ENCODE data around the gene AOC1. TPM values are rescaled to one million over a fixed set of nuclear protein-coding genes. Genes with fewer than 3 reads are reported as not detected.

The AOC1 gene
- total and polyA plus RNA-seq, 2 of the 4 experiments (the other 2 are of a cell fraction): not detected

GRCh38 chr7:150877536-150877935 is 25.2 kb downstream of the AOC1 start:
- in situ Hi-C loops (cut with MboI; ENCODE audit: low sequenced_read_pairs) (no loop called here), dilution Hi-C loops (cut with HindIII; ENCODE audit: low sequenced_read_pairs, unreplicated experiment) (no loop called here), intact Hi-C loops (cut with micrococcal nuclease) (loop anchor here (1.0 kb wide), 2 partner anchors 99 to 429 kb away; no protein-coding TSS in a partner anchor)
- H3K79me1 ChIP-seq (ENCODE audit: low read depth in 1 of 2, low read length in 2 of 2): no peaks in the 10 kb centered on the region
- TF ChIP-seq MAFK (IDR thresholded peaks at IDR 0.05; ENCODE audit: low read depth, low read length) (no peak), MXI1 (IDR thresholded peaks at IDR 0.05; ENCODE audit: borderline replicate concordance, low read depth, low read length) (no peak), CEBPB (IDR thresholded peaks at IDR 0.05; ENCODE audit: low read depth, low read length) (no peak), RCOR1 (IDR thresholded peaks at IDR 0.05; ENCODE audit: insufficient replicate concordance, low read length) (no peak), BHLHE40 (IDR thresholded peaks at IDR 0.05; ENCODE audit: low read depth, low read length) (no peak), RAD21 (IDR thresholded peaks at IDR 0.05; ENCODE audit: low read length) (no peak), RFX5 (IDR thresholded peaks at IDR 0.05; ENCODE audit: low read depth, low read length) (no peak), MAZ (IDR thresholded peaks at IDR 0.05; ENCODE audit: borderline replicate concordance, low read depth, low read length) (no peak), SMC3 (IDR thresholded peaks at IDR 0.05; ENCODE audit: low read depth, low read length) (no peak)
- TF ChIP-seq, protein P1, sequence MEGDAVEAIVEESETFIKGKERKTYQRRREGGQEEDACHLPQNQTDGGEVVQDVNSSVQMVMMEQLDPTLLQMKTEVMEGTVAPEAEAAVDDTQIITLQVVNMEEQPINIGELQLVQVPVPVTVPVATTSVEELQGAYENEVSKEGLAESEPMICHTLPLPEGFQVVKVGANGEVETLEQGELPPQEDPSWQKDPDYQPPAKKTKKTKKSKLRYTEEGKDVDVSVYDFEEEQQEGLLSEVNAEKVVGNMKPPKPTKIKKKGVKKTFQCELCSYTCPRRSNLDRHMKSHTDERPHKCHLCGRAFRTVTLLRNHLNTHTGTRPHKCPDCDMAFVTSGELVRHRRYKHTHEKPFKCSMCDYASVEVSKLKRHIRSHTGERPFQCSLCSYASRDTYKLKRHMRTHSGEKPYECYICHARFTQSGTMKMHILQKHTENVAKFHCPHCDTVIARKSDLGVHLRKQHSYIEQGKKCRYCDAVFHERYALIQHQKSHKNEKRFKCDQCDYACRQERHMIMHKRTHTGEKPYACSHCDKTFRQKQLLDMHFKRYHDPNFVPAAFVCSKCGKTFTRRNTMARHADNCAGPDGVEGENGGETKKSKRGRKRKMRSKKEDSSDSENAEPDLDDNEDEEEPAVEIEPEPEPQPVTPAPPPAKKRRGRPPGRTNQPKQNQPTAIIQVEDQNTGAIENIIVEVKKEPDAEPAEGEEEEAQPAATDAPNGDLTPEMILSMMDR (conservative IDR thresholded peaks at IDR 0.05; ENCODE audit: low read depth, low read length): no peak
- TF ChIP-seq, protein P2, sequence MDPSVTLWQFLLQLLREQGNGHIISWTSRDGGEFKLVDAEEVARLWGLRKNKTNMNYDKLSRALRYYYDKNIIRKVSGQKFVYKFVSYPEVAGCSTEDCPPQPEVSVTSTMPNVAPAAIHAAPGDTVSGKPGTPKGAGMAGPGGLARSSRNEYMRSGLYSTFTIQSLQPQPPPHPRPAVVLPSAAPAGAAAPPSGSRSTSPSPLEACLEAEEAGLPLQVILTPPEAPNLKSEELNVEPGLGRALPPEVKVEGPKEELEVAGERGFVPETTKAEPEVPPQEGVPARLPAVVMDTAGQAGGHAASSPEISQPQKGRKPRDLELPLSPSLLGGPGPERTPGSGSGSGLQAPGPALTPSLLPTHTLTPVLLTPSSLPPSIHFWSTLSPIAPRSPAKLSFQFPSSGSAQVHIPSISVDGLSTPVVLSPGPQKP (IDR thresholded peaks at IDR 0.05; ENCODE audit: borderline replicate concordance, low read depth, low read length): no peak
- no peak overlapping the region for H3K27ac ChIP-seq (ENCODE audit: insufficient read depth, low read length)
- H3K14ac ChIP-seq (replicated peaks; ENCODE audit: low read depth, low read length): no peak overlapping the region
- no peak for ATAC-seq (ENCODE audit: low read depth)
- CTCF ChIA-PET: interaction anchor here (1.2 to 2.0 kb wide), 4 partner anchors 10 to 429 kb away, joined by 5 to 11 read pairs (median 6); no protein-coding TSS in a partner anchor
- no peak overlapping the region for H2AK9ac ChIP-seq (replicated peaks; ENCODE audit: low read depth, low read length, poor library complexity)
- no peak overlapping the region for H2BK20ac ChIP-seq (ENCODE audit: low read depth, low read length)
- H4K91ac ChIP-seq (ENCODE audit: insufficient read depth, low read depth, low read length): no peak overlapping the region
- H3K23ac ChIP-seq (ENCODE audit: low read depth, low read length): no peak overlapping the region
- H3K4me2 ChIP-seq (ENCODE audit: low read depth, low read length): no peak overlapping the region
- H3K56ac ChIP-seq (ENCODE audit: extremely low read depth, insufficient read depth, low read length): no peak overlapping the region
- BruUV-seq (replicated peaks): no TSS peak
- no peaks in the 10 kb centered on the region; the same call in 1 of the 2 replicates for H3K9me1 ChIP-seq (ENCODE audit: insufficient read depth, low read length)
- DNase-seq: no peak
- no peaks in the 10 kb centered on the region for H4K20me1 ChIP-seq (ENCODE audit: insufficient read depth, low read length)
- H2BK120ac ChIP-seq (ENCODE audit: low read depth, low read length): no peak overlapping the region
- no peaks in the 10 kb centered on the region for H3K27me3 ChIP-seq (ENCODE audit: control insufficient read depth, insufficient read depth, low read length)
- H2AFZ ChIP-seq (replicated peaks; ENCODE audit: low read length, poor library complexity): no peak overlapping the region
- no peak overlapping the region for H3K4me3 ChIP-seq (ENCODE audit: insufficient read depth, low read depth, low read length)
- no peaks in the 10 kb centered on the region for H3K36me3 ChIP-seq (ENCODE audit: control insufficient read depth, insufficient read depth, low read length)
- peaks cover 6% of the 10 kb centered on the region; the same call in 1 of the 2 replicates for H3K4me1 ChIP-seq (ENCODE audit: control insufficient read depth, insufficient read depth, low read length)
- no peak overlapping the region for H2BK15ac ChIP-seq (ENCODE audit: low read depth, low read length)
- H4K8ac ChIP-seq (ENCODE audit: low read depth in 2 of 2, low read length in 2 of 2): no peak overlapping the region
- H3K18ac ChIP-seq (ENCODE audit: low read depth, low read length): no peak overlapping the region
- H3K9ac ChIP-seq (ENCODE audit: low read depth, low read length): no peak overlapping the region
- H2AK5ac ChIP-seq (ENCODE audit: low read depth, low read length): no peak overlapping the region
- POLR2A ChIA-PET (ENCODE audit: unreplicated experiment): no interaction called here
- 80% methylated on average over 1 of the region's 4 CpGs; no CpG with 5 or more reads in 1 of the 2 experiments for WGBS, 2 experiments (ENCODE audit: extremely low coverage in 2 of 2, insufficient read length in 1 of 2)
- no peak overlapping the region; the same call in 1 of the 2 replicates for H4K5ac ChIP-seq (ENCODE audit: low read depth, low read length)
- H3K9me3 ChIP-seq (ENCODE audit: control insufficient read depth, insufficient read depth, low read length): no peaks in the 10 kb centered on the region; the same call in 1 of the 2 replicates
- no peak overlapping the region for H3K4ac ChIP-seq (ENCODE audit: low read depth, low read length)
- no peak overlapping the region for H2BK5ac ChIP-seq (ENCODE audit: low read depth, low read length, poor library complexity, severe bottlenecking)
